K562 (cell line): Measurements from ENCODE around the gene CACNA2D3. TPM values are rescaled to one million over a fixed set of nuclear protein-coding genes. Genes with fewer than 3 reads are reported as not detected.
A peak's percentile ranks its signal among the peaks of the same experiment; 100 is the strongest.

ENCODE experiments used
- ATAC-seq: fragments of 200-7000 bp; cut with Tn5 transposase; 3 replicates; pipeline ENCODE4 v1.9.1; 2020; ENCODE audit warnings: moderate library complexity
- BruUV-seq: library from RNA; stranded (reverse); fragments of 400-500 nt; replicated peaks from 2 replicates; lab custom pipeline; 2021; lab: Mats Ljungman, UMichigan
- CTCF ChIA-PET: fragments of 300-600 bp; formaldehyde crosslinking; extraction: SDS; loops from one replicate; lab custom pipeline; 2021; ENCODE audit warnings: low intra/inter-chr PET ratio; lab: Yijun Ruan, JAX
- POLR2A ChIA-PET: fragments of 300-600, 350-650 bp; sonication (Branson Sonifier 250); formaldehyde crosslinking; extraction: SDS; loops from one replicate; lab custom pipeline; 2021; ENCODE audit warnings: antibody characterized with exemption, inconsistent platforms; lab: Yijun Ruan, JAX
- DNase-seq, 4 experiments: peaks; one replicate each; pipeline versions ENCODE4 v3.0.0 to v3.0.0-alpha.2; 2011 to 2018; ENCODE audit warnings: low spot score in 3 of 4, mixed read lengths in 3 of 4; ENCODE audit errors: extremely low read depth in 1 of 4
- FAIRE-seq: peaks from 2 replicates; lab custom pipeline; 2011; peaks lifted over from hg19 to GRCh38; lab: Jason Lieb, UNC
- H2AFZ ChIP-seq: 2 replicates; pipeline ENCODE4 v1.6.0; 2011; ENCODE audit warnings: low read depth, low read length, control low read depth, inconsistent platforms
- H3K27ac ChIP-seq: fragments of 200-600 bp; 3 replicates; pipeline ENCODE4 v1.8.0; 2011; ENCODE audit warnings: low read depth, mild to moderate bottlenecking, control low read depth, inconsistent platforms, low read length, moderate library complexity, mixed read lengths; ENCODE audit errors: extremely low read depth
- H3K27me3 ChIP-seq, 2 experiments: fragments of 300-600 bp in 1 of 2; 2 replicates in 1 of 2; 3 replicates in 1 of 2; pipeline versions ENCODE4 v1.6.0 to v1.8.0; 2011; ENCODE audit warnings: inconsistent platforms in 2 of 2, low read length in 2 of 2, mild to moderate bottlenecking in 1 of 2, mixed read lengths in 1 of 2, moderate library complexity in 1 of 2; ENCODE audit not compliant: control insufficient read depth in 2 of 2, insufficient read depth in 2 of 2
- H3K36me3 ChIP-seq: fragments of 300-600 bp; 3 replicates; pipeline ENCODE4 v1.8.0; 2011; ENCODE audit warnings: mild to moderate bottlenecking, low read length, inconsistent platforms; ENCODE audit not compliant: control insufficient read depth, insufficient read depth
- H3K4me1 ChIP-seq, 2 experiments: fragments of 200-600 bp in 1 of 2; replicated peaks in 1 of 2; 2 replicates in 1 of 2; 3 replicates in 1 of 2; pipeline versions ENCODE4 v1.5.1 to v1.8.0; 2011; ENCODE audit warnings: inconsistent platforms in 2 of 2, low read length in 2 of 2, mild to moderate bottlenecking in 1 of 2, mixed read lengths in 1 of 2, moderate library complexity in 1 of 2; ENCODE audit not compliant: control insufficient read depth in 2 of 2, insufficient read depth in 2 of 2
- H3K4me2 ChIP-seq: 2 replicates; pipeline ENCODE4 v1.6.1; 2011; ENCODE audit warnings: low read length, control low read depth, inconsistent platforms, mixed read lengths; ENCODE audit not compliant: insufficient read depth
- H3K4me3 ChIP-seq: fragments of 200-600 bp; sonication (generic), shearing (Covaris generic); 2 replicates; pipeline ENCODE4 v1.5.1; 2016; ENCODE audit warnings: control low read depth, inconsistent platforms
- H3K79me2 ChIP-seq: fragments of 200-600 bp; 3 replicates; pipeline ENCODE4 v1.8.0; 2011; ENCODE audit warnings: low read length, inconsistent platforms; ENCODE audit not compliant: control insufficient read depth, insufficient read depth
- H3K9ac ChIP-seq, 2 experiments: 2 replicates each; pipeline versions ENCODE4 v1.6.0 to v1.6.1; 2011; ENCODE audit warnings: low read depth in 2 of 2, low read length in 2 of 2, control low read depth in 1 of 2, inconsistent platforms in 1 of 2, mild to moderate bottlenecking in 1 of 2, mixed read lengths in 1 of 2; ENCODE audit not compliant: insufficient read depth in 1 of 2
- H3K9me1 ChIP-seq: one replicate; pipeline ENCODE4 v1.6.0; 2011; ENCODE audit warnings: inconsistent platforms, mild to moderate bottlenecking, low read length, moderate library complexity; ENCODE audit not compliant: control insufficient read depth, insufficient read depth
- H3K9me3 ChIP-seq: replicated peaks from 2 replicates; pipeline ENCODE4 v1.5.1; 2011; ENCODE audit warnings: low read depth, low read length, inconsistent platforms; ENCODE audit not compliant: control insufficient read depth, insufficient read depth
- H4K20me1 ChIP-seq: replicated peaks from 2 replicates; pipeline ENCODE4 v1.6.1; 2011; ENCODE audit warnings: low read length, inconsistent platforms, mixed read lengths; ENCODE audit not compliant: control insufficient read depth, insufficient read depth
- CTCF ChIP-seq, 3 experiments: IDR thresholded peaks in 2 of 3; conservative IDR thresholded peaks in 1 of 3; 2 replicates each; pipeline ENCODE4 v1.5.1; 2011 to 2012; ENCODE audit warnings: low read length in 3 of 3, mild to moderate bottlenecking in 3 of 3, control low read depth in 2 of 3, improper control_type of control experiment in 1 of 3, inconsistent platforms in 1 of 3, low read depth in 1 of 3, mixed read lengths in 1 of 3, moderate library complexity in 1 of 3; ENCODE audit not compliant: insufficient read depth in 2 of 3
- PCBP1 ChIP-seq: fragments of 200-400 bp; formaldehyde crosslinking; IDR thresholded peaks from 2 replicates; pipeline ENCODE4 v1.6.1; 2018; ENCODE audit warnings: mild to moderate bottlenecking, low read depth, low read length; ENCODE audit not compliant: poor library complexity, severe bottlenecking
- RAD21 ChIP-seq, 2 experiments: fragments of 250-450 bp in 1 of 2; fragments of 450-650 bp in 1 of 2; sonication (Bioruptor Pico) in 1 of 2; formaldehyde crosslinking in 1 of 2; IDR thresholded peaks in 1 of 2; conservative IDR thresholded peaks in 1 of 2; 2 replicates each; pipeline versions ENCODE4 v1.4.0 to v1.8.0; 2020 to 2022; ENCODE audit warnings: mild to moderate bottlenecking in 2 of 2, moderate library complexity in 1 of 2
- REST ChIP-seq, 2 experiments: fragments of 450-650 bp; formaldehyde crosslinking in 1 of 2; IDR thresholded peaks; 2 replicates each; pipeline versions ENCODE4 v1.4.0 to v1.6.1; 2014 to 2020; ENCODE audit warnings: mild to moderate bottlenecking in 2 of 2, borderline replicate concordance in 1 of 2, low read depth in 1 of 2
- SMC3 ChIP-seq: conservative IDR thresholded peaks from 2 replicates; pipeline ENCODE4 v1.6.1; 2011; ENCODE audit warnings: low read depth, low read length, improper control_type of control experiment; ENCODE audit not compliant: insufficient read depth
- WGBS: fragments of 100-300 bp; shearing (Covaris generic); methylation state at CpG from one replicate; pipeline ENCODE4 v1.1.6; 2016; ENCODE audit warnings: low coverage, mixed read lengths; ENCODE audit not compliant: insufficient coverage; ENCODE audit errors: missing lambda C conversion rate; 5-methylcytosine and 5-hydroxymethylcytosine counted together
- in situ Hi-C: fragments of 300-500 bp; cut with MboI; formaldehyde crosslinking; loops from 4 replicates; pipeline ENCODE4 v1.15.0; 2018; ENCODE audit warnings: inconsistent platforms, mixed read lengths
- intact Hi-C: fragments of 100-400 bp; cut with micrococcal nuclease; formaldehyde crosslinking; loops from 2 replicates; pipeline ENCODE4 v1.14.2; 2022
- polyA plus RNA-seq, 8 experiments: library from polyadenylated mRNA; depleted of rRNA in 4 of 8; stranded (reverse) in 5 of 8; unstranded in 3 of 8; fragments of >200 nt; fragmentation: Nextera tagmentation in 2 of 8; fragmentation: Illumina TruSeq in 1 of 8; extraction: Ambion mirVana in 2 of 8; extraction: Trizol in 1 of 8; gene quantifications; 2 replicates each; pipeline versions ENCODE4 v1.2.1 to v1.2.3, GENCODE V29; 2011 to 2014; ENCODE audit warnings: inconsistent platforms in 1 of 8, missing spikeins in 1 of 8
- total RNA-seq, 7 experiments: library from RNA; depleted of rRNA in 6 of 7; stranded (reverse); fragments of >200 nt in 6 of 7; fragmentation: Illumina TruSeq in 2 of 7; extraction: Trizol in 2 of 7; gene quantifications; 2 replicates each; pipeline versions ENCODE4 v1.2.1 to v1.2.3, GENCODE V29; 2011 to 2021; ENCODE audit warnings: low replicate concordance in 1 of 7

Gene CACNA2D3
- total and polyA plus RNA-seq, 9 of the 15 experiments (the other 6 are each of a cell fraction or from before 2014, with no cell fraction given), result 0.01 TPM; not detected in 8

- ChIA-PET CTCF (no interaction called here), POLR2A (interaction anchor here (0.6 kb wide), 1 partner anchor 181 kb away, joined by 3 read pairs; no protein-coding TSS in a partner anchor)
- DNase-seq (peak; percentile 8 to 18 (median 10)), ATAC-seq (peak; percentile 56; the same call in 2 of the 3 replicates), FAIRE-seq (no peak)
- no peak overlapping the region for H3K4me2 ChIP-seq
- H2AFZ ChIP-seq, result no peak overlapping the region
- H3K9me3 ChIP-seq, result no peaks in the 10 kb centered on the region
- no TSS peak for BruUV-seq
- no peaks in the 10 kb centered on the region for H3K36me3 ChIP-seq
- no peaks in the 10 kb centered on the region for H3K9me1 ChIP-seq
- no peaks in the 10 kb centered on the region for H3K4me1 ChIP-seq
- TF ChIP-seq REST (IDR thresholded peaks at IDR 0.05; ENCODE audit: borderline replicate concordance) (peak; percentile 49; the same call in 1 of the 2 replicates), REST (CRISPR knock-in tag; IDR thresholded peaks at IDR 0.05; ENCODE audit: low read depth) (no peak), PCBP1 (no peak), CTCF (IDR thresholded peaks at IDR 0.05 in 2 of 3, conservative IDR thresholded peaks at IDR 0.05 in 1 of 3; ENCODE audit: insufficient read depth in 2 of 3, low read depth in 1 of 3, low read length in 3 of 3) (peak; percentile 31 to 37 (median 35); a peak in 5 of 6 replicates), SMC3 (0 out of 2 replicates have a peak, but pooled peaks have one; percentile 33), RAD21 (CRISPR knock-in tag; conservative IDR thresholded peaks at IDR 0.05 in 1 of 2, IDR thresholded peaks at IDR 0.05 in 1 of 2) (peak in 1 of 2 experiments; percentile 35; a peak in 2 of 4 replicates)
- H3K27me3 ChIP-seq, result no peaks in the 10 kb centered on the region
- in situ Hi-C loops, result no loop called here
- no peaks in the 10 kb centered on the region for H3K79me2 ChIP-seq
- H3K27ac ChIP-seq, result no peak overlapping the region
- intact Hi-C loops, result loop anchor here (10.0 kb wide), 1 partner anchor 230 kb away; no protein-coding TSS in a partner anchor
- H3K9ac ChIP-seq, result no peak overlapping the region
- no peak overlapping the region for H3K4me3 ChIP-seq
- no peaks in the 10 kb centered on the region for H4K20me1 ChIP-seq
- WGBS, result 3% methylated on average over 7 of the region's 8 CpGs
Measured at GRCh38 chr3:54374214-54374852, 252.0 kb downstream of the CACNA2D3 start.
